Astrocyte (in vitro differentiated cells and primary cell): ENCODE measurements around the gene ALDH2.

Experiments
- CTCF ChIP-seq: IDR thresholded peaks from 2 replicates; pipeline ENCODE4 v1.5.1; 2011; ENCODE audit warnings: low read depth, mild to moderate bottlenecking, inconsistent platforms, low read length, moderate library complexity; ENCODE audit not compliant: insufficient read depth
- EZH2 ChIP-seq: IDR thresholded peaks from 2 replicates; pipeline ENCODE4 v1.6.1; 2012; ENCODE audit warnings: mild to moderate bottlenecking, low read length, inconsistent platforms; ENCODE audit not compliant: insufficient read depth

DNA sequence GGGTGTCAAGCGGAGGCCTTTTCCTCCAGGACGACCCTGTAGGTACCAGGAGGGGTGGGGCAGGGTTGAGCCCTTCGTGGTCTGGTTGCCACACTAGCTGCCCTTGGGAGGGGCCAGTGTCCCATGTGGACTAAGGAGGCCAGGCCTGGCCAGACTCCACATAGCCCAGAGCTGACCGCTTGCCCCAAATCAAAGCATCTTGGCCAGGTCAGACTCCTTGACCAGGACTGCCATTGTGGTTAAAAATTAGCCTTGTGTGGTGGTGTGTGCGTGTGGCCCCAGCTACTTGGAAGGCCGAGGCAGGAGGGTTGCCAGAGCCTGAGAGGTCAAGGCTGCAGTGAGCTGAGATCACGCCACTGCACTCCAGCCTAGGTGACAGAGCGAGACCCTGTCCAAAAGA lies 24.8 kb downstream of the ALDH2 start:
- TF ChIP-seq CTCF (no peak), EZH2 (no peak)
